ENCODE measurements around the gene GLCE.
"Not testable (repeated sequence)": the region's sequence is repeated elsewhere in the genome, so short reads cannot be mapped to it uniquely, and the experiment has no call there.

The GLCE gene

GRCh38 chr15:69296606-69297005, 136.2 kb downstream of the GLCE start:
- Histone ChIP-seq H3K4me3 (ENCODE audit: low read length) (no peak overlapping the region), H3K27ac (ENCODE audit: low read length) (no peak overlapping the region), H3K27me3 (ENCODE audit: insufficient read depth, low read length) (peaks cover 48% of the 10 kb centered on the region), H3K4me1 (ENCODE audit: insufficient read depth, low read length) (peaks cover 10% of the 10 kb centered on the region; the same call in 1 of the 2 replicates), H3K9ac (ENCODE audit: low read depth, low read length) (no peak overlapping the region), H3K9me3 (ENCODE audit: insufficient read depth, low read depth, low read length) (no peaks in the 10 kb centered on the region), H3K36me3 (ENCODE audit: insufficient read depth, low read depth, low read length) (no peaks in the 10 kb centered on the region)

DNA sequence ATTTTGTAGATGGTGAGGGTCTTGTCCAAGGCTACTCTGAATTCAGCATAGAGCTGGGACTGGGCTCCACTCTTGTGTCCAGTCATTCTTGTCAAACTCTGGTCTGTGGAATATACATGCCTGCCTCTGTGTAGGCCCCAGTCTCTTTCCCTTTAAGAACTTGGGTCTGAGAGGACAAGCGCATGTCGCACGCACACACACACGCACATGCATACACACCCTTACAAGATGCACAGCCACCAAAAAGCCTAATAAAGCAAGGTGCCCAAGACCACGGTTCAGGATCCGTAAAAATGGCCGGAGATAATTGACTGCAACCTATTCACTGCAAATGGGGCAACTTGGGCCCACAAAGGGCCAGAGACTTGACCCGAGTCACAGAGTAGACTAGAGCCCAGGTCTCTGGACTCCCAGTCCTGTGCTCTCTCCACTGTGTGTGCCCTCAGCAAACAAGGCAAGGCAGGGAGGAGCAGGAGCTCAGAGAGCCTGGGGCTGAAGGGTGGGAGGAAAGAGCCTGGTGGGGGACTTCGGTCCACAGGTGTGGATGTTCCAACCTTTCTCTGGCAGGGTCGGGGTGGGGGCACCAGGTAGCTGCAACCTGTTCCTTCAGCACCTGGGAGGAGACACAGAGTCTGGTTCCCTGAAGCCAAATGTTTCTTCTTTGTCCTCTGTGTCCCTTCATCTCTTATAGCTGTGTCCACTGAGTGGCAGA, 137.4 kb downstream of the GLCE start:
- H3K9me3 ChIP-seq (ENCODE audit: insufficient read depth, low read depth, low read length) = no peaks in the 10 kb centered on the region
- peaks cover 50% of the 10 kb centered on the region for H3K27me3 ChIP-seq (ENCODE audit: insufficient read depth, low read length)
- no peak overlapping the region; the same call in 1 of the 2 replicates for H3K4me3 ChIP-seq (ENCODE audit: low read length)
- peaks cover 10% of the 10 kb centered on the region; the same call in 1 of the 2 replicates for H3K4me1 ChIP-seq (ENCODE audit: insufficient read depth, low read length)
- no peak overlapping the region for H3K9ac ChIP-seq (ENCODE audit: low read depth, low read length)
- H3K27ac ChIP-seq (ENCODE audit: low read length) = no peak overlapping the region
- no peaks in the 10 kb centered on the region for H3K36me3 ChIP-seq (ENCODE audit: insufficient read depth, low read depth, low read length)

- no peak overlapping the region for H3K27ac ChIP-seq (ENCODE audit: low read length)
- H3K9me3 ChIP-seq (ENCODE audit: insufficient read depth, low read depth, low read length) = no peaks in the 10 kb centered on the region
- peak overlapping the region; percentile 67; the same call in 1 of the 2 replicates for H3K4me3 ChIP-seq (ENCODE audit: low read length)
- no peak overlapping the region; the same call in 1 of the 2 replicates for H3K9ac ChIP-seq (ENCODE audit: low read depth, low read length)
- H3K27me3 ChIP-seq (ENCODE audit: insufficient read depth, low read length) = peaks cover 50% of the 10 kb centered on the region
- peaks cover 10% of the 10 kb centered on the region; the same call in 1 of the 2 replicates for H3K4me1 ChIP-seq (ENCODE audit: insufficient read depth, low read length)
- H3K36me3 ChIP-seq (ENCODE audit: insufficient read depth, low read depth, low read length) = no peaks in the 10 kb centered on the region
Observed at GRCh38 chr15:69298354-69298696, 137.9 kb downstream of the GLCE start.

DNA sequence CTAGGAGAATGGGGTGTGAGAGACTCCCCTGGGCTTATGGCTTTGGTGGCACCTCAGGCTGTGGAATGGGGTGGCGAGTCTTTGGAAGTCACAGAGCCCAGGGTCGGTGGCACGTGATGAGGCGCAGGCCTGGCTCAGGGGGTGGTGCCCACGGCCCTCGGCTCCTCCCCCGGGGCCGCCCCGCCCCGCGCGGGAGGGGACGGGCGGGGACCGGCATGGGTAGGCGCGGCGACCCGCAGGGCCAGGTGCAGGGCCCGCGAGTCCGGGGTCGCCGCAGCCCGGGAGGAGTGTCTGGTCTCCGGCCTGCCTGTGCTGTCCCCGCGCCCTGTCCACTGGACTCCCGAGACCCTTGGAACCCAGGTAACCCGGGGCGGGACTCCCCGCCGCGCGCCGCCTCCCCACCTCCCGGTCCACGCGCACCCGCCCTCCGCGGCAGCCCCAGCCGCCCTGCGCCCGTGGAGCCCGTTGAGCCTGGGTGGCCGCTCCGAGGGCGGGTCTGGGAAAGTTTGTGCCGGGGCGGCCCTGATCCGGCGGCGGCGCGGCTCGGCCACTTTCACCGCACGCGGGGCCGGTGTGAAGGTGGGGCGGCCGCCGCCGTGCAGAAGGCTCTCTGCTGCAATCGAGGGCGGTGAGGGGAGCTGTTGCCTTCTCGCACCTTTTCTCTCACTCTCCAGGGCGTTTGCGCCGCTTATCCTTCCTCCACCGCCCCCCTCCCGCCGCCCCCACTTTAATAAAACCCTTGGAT, 138.4 kb downstream of the GLCE start, which contains the start of gene PAQR5:
Gene PAQR5, plus strand, starts transcription at position 216 of the 745 bp plus-strand sequence. CDS start 61,169 bp downstream, outside the sequence.
- Histone ChIP-seq H3K9me3 (ENCODE audit: insufficient read depth, low read depth, low read length) (no peaks in the 10 kb centered on the region), H3K4me1 (ENCODE audit: insufficient read depth, low read length) (peaks cover 10% of the 10 kb centered on the region; the same call in 1 of the 2 replicates), H3K4me3 (ENCODE audit: low read length) (peak within 1 kb of the TSS; percentile 67), H3K36me3 (ENCODE audit: insufficient read depth, low read depth, low read length) (no peaks in the 10 kb centered on the region), H3K27ac (ENCODE audit: low read length) (no peak within 1 kb of the TSS), H3K9ac (ENCODE audit: low read depth, low read length) (peak within 1 kb of the TSS; percentile 45; the same call in 1 of the 2 replicates), H3K27me3 (ENCODE audit: insufficient read depth, low read length) (peaks cover 50% of the 10 kb centered on the region)

DNA sequence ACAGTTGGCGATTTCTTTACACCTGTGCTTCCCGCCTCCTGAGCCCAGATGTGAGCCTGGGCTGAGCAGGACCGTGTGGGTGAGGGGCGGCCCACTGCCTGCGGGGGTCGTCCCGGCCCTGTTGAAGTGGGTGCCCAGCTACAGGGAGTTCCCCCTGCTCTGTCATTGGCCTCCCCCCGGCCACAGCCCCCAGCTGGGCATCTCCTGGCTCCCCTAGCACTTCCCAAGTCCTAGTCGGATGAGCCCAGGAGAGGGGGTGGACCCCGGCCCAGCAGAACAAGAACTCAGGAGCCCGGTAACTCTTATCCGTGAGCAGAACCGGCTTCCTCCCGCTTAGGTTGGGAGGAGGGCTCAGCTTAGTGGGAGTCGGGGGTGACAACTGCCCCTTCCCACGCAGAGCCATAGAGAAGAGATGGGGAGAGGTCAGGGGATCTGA, 139.0 kb downstream of the GLCE start:
- H3K9ac ChIP-seq (ENCODE audit: low read depth, low read length) = peak overlapping the region; percentile 45; the same call in 1 of the 2 replicates
- no peaks in the 10 kb centered on the region for H3K36me3 ChIP-seq (ENCODE audit: insufficient read depth, low read depth, low read length)
- H3K4me1 ChIP-seq (ENCODE audit: insufficient read depth, low read length) = peaks cover 10% of the 10 kb centered on the region; the same call in 1 of the 2 replicates
- no peak overlapping the region for H3K27ac ChIP-seq (ENCODE audit: low read length)
- H3K9me3 ChIP-seq (ENCODE audit: insufficient read depth, low read depth, low read length) = no peaks in the 10 kb centered on the region
- peaks cover 50% of the 10 kb centered on the region for H3K27me3 ChIP-seq (ENCODE audit: insufficient read depth, low read length)
- H3K4me3 ChIP-seq (ENCODE audit: low read length) = peak overlapping the region; percentile 67

- Histone ChIP-seq H3K27ac (ENCODE audit: low read length) (no peak overlapping the region), H3K9ac (ENCODE audit: low read depth, low read length) (peak overlapping the region; percentile 45; the same call in 1 of the 2 replicates)
Observed at GRCh38 chr15:69299943-69300588, 139.6 kb downstream of the GLCE start.

DNA sequence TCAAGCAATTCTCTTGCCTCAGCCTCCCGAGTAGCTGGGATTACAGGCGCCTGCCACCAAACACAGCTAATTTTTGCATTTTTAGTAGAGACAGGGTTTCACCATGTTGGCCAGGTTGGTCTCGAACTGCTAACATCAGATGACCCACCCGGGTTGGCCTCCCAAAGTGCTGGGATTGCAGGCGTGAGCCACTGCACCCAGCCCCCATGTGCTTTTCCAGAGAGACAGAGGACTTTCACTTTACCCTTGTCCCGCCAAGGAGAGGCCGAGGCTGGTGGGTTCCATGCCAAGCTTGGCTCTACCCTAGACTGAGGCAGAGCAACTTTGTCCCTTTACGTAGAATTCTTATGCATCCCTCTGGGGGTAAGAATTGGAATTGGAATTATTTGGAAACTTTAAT, 140.7 kb downstream of the GLCE start:
- not testable (repeated sequence) for H3K4me3 ChIP-seq (ENCODE audit: low read length); H3K9ac ChIP-seq (ENCODE audit: low read depth, low read length); H3K27ac ChIP-seq (ENCODE audit: low read length); H3K36me3 ChIP-seq (ENCODE audit: insufficient read depth, low read depth, low read length); H3K9me3 ChIP-seq (ENCODE audit: insufficient read depth, low read depth, low read length)
- peaks cover 16% of the 10 kb centered on the region for H3K4me1 ChIP-seq (ENCODE audit: insufficient read depth, low read length)
- H3K27me3 ChIP-seq (ENCODE audit: insufficient read depth, low read length) = peaks cover 50% of the 10 kb centered on the region

More at GRCh38 chr15:69299943-69300588, 139.6 kb downstream of the GLCE start:
- H3K36me3 ChIP-seq (ENCODE audit: insufficient read depth, low read depth, low read length) = no peaks in the 10 kb centered on the region
- H3K27me3 ChIP-seq (ENCODE audit: insufficient read depth, low read length) = peaks cover 50% of the 10 kb centered on the region
- H3K4me3 ChIP-seq (ENCODE audit: low read length) = peak overlapping the region; percentile 67
- H3K4me1 ChIP-seq (ENCODE audit: insufficient read depth, low read length) = peaks cover 10% of the 10 kb centered on the region; the same call in 1 of the 2 replicates
- H3K9me3 ChIP-seq (ENCODE audit: insufficient read depth, low read depth, low read length) = no peaks in the 10 kb centered on the region

GRCh38 chr15:69302087-69302486, 141.7 kb downstream of the GLCE start:
- not testable (repeated sequence) for H3K4me3 ChIP-seq (ENCODE audit: low read length); H3K9ac ChIP-seq (ENCODE audit: low read depth, low read length); H3K27ac ChIP-seq (ENCODE audit: low read length); H3K9me3 ChIP-seq (ENCODE audit: insufficient read depth, low read depth, low read length); H3K36me3 ChIP-seq (ENCODE audit: insufficient read depth, low read depth, low read length)
- Histone ChIP-seq H3K27me3 (ENCODE audit: insufficient read depth, low read length) (peaks cover 42% of the 10 kb centered on the region), H3K4me1 (ENCODE audit: insufficient read depth, low read length) (peaks cover 16% of the 10 kb centered on the region)

GRCh38 chr15:69302929-69303328, 142.5 kb downstream of the GLCE start:
- H3K27me3 ChIP-seq (ENCODE audit: insufficient read depth, low read length) = peaks cover 34% of the 10 kb centered on the region
- H3K36me3 ChIP-seq (ENCODE audit: insufficient read depth, low read depth, low read length) = no peaks in the 10 kb centered on the region; the same call in 1 of the 2 replicates
- H3K4me1 ChIP-seq (ENCODE audit: insufficient read depth, low read length) = peaks cover 16% of the 10 kb centered on the region
- no peak overlapping the region for H3K4me3 ChIP-seq (ENCODE audit: low read length)
- no peaks in the 10 kb centered on the region for H3K9me3 ChIP-seq (ENCODE audit: insufficient read depth, low read depth, low read length)
- H3K9ac ChIP-seq (ENCODE audit: low read depth, low read length) = no peak overlapping the region
- no peak overlapping the region for H3K27ac ChIP-seq (ENCODE audit: low read length)

DNA sequence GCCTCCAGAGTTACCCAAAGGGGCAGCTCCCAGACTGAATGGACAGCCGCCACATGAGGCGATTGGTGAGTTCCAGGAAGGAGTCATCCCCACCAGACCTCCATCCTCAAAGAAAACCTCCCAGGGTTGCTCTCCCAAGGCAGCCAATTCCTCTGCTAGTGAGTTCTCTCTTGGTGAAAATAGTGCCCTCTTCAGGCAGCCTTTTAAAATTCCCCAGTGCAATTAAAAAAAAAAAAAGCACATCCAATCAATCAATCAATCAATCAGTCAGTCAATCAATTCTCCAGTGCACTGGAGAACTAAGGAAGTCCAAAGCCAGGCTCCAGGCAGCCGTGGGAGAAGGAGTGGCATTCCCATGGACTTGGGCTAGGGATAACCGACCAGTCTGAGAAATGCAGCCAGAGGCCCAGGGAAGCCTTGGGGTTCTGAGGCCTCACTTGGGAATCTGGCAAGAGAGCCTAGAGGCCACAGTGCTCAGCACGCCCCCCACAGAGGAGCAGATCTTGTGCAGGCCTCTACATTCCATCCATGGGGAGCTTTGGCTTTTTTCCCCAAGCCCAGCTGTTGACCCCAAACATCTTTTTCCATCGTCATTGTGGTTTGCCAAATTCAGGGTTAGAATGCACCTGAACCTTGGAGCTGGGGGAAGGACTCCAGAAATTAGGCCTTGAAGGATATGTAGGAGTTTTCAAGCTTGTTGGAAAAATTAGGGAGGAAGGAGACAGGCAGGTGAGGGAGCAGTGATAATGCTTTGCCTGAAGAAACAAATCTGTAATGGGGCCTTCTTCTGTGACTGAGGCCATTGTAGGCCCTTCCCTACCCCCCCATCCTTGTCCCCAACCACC, 143.1 kb downstream of the GLCE start:
- H3K4me3 ChIP-seq (ENCODE audit: low read length) = no peak overlapping the region
- H3K4me1 ChIP-seq (ENCODE audit: insufficient read depth, low read length) = peaks cover 16% of the 10 kb centered on the region
- H3K9me3 ChIP-seq (ENCODE audit: insufficient read depth, low read depth, low read length) = no peaks in the 10 kb centered on the region
- H3K36me3 ChIP-seq (ENCODE audit: insufficient read depth, low read depth, low read length) = no peaks in the 10 kb centered on the region; the same call in 1 of the 2 replicates
- no peak overlapping the region for H3K27ac ChIP-seq (ENCODE audit: low read length)
- peaks cover 28% of the 10 kb centered on the region for H3K27me3 ChIP-seq (ENCODE audit: insufficient read depth, low read length)
- no peak overlapping the region for H3K9ac ChIP-seq (ENCODE audit: low read depth, low read length)

DNA sequence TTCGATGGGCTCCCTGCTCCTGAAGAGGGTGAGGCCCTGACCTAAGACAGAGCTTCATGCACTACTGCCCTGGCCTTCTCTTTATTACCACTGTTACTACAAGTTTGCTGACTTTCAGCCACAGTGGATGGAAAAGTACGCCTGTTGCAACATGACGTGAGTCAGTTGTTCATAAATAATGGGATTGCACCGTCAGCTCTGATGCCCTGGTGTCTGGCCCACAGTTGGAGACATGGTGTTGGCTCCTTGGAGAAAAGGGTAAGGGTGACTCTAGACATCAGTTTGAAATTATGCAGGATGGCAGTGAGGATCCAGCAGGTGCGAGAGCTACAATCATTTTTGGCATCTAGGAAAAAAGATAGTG, 143.7 kb downstream of the GLCE start:
- Histone ChIP-seq H3K36me3 (ENCODE audit: insufficient read depth, low read depth, low read length) (no peaks in the 10 kb centered on the region; the same call in 1 of the 2 replicates), H3K9me3 (ENCODE audit: insufficient read depth, low read depth, low read length) (no peaks in the 10 kb centered on the region), H3K27me3 (ENCODE audit: insufficient read depth, low read length) (peaks cover 22% of the 10 kb centered on the region), H3K27ac (ENCODE audit: low read length) (no peak overlapping the region), H3K9ac (ENCODE audit: low read depth, low read length) (no peak overlapping the region), H3K4me3 (ENCODE audit: low read length) (no peak overlapping the region), H3K4me1 (ENCODE audit: insufficient read depth, low read length) (peaks cover 16% of the 10 kb centered on the region)

Data from iPS-20b (cell line).